ENCODE results near the gene ENPP3. TPM values are rescaled to one million over a fixed set of nuclear protein-coding genes. Genes with fewer than 3 reads are reported as not detected.

ENPP3 gene
- total RNA-seq, 1 experiment from 2014 or later = not detected

DNA sequence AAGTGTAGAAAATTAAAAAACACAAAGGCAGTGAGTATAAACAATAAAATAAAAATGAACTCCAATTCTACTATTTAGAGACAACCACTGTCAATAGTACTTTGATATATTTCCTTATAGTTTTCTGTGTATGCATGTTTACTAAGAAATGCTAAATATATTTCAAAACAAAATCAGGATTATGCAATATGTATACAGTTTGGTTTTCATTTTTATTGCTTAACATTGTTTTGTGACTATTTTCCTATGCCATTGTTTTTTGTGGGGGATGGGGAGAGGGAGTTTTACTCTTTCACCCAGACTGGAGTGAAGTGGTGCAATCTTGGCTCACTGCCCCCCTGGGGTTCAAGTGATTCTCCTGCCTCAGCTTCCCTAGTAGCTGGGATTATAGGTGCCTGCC is 44.5 kb downstream of the ENPP3 start (continued):
- TF ChIP-seq, protein P1, sequence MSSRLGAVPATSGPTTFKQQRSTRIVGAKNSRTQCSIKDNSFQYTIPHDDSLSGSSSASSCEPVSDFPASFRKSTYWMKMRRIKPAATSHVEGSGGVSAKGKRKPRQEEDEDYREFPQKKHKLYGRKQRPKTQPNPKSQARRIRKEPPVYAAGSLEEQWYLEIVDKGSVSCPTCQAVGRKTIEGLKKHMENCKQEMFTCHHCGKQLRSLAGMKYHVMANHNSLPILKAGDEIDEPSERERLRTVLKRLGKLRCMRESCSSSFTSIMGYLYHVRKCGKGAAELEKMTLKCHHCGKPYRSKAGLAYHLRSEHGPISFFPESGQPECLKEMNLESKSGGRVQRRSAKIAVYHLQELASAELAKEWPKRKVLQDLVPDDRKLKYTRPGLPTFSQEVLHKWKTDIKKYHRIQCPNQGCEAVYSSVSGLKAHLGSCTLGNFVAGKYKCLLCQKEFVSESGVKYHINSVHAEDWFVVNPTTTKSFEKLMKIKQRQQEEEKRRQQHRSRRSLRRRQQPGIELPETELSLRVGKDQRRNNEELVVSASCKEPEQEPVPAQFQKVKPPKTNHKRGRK (CRISPR knock-in tag; IDR thresholded peaks at IDR 0.05; ENCODE audit: borderline replicate concordance) = no peak
- TF ChIP-seq, protein P2, sequence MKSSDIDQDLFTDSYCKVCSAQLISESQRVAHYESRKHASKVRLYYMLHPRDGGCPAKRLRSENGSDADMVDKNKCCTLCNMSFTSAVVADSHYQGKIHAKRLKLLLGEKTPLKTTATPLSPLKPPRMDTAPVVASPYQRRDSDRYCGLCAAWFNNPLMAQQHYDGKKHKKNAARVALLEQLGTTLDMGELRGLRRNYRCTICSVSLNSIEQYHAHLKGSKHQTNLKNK (CRISPR knock-in tag; IDR thresholded peaks at IDR 0.05) = no peak
- TF ChIP-seq NR3C1 (CRISPR knock-in tag; conservative IDR thresholded peaks at IDR 0.05; ENCODE audit: low read depth) (no peak), TEAD4 (CRISPR knock-in tag; IDR thresholded peaks at IDR 0.05) (no peak), GRHL2 (CRISPR knock-in tag; IDR thresholded peaks at IDR 0.05; ENCODE audit: insufficient replicate concordance, severe bottlenecking) (no peak)
- TF ChIP-seq, protein P3, sequence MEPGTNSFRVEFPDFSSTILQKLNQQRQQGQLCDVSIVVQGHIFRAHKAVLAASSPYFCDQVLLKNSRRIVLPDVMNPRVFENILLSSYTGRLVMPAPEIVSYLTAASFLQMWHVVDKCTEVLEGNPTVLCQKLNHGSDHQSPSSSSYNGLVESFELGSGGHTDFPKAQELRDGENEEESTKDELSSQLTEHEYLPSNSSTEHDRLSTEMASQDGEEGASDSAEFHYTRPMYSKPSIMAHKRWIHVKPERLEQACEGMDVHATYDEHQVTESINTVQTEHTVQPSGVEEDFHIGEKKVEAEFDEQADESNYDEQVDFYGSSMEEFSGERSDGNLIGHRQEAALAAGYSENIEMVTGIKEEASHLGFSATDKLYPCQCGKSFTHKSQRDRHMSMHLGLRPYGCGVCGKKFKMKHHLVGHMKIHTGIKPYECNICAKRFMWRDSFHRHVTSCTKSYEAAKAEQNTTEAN (CRISPR knock-in tag; IDR thresholded peaks at IDR 0.05) = no peak

DNA sequence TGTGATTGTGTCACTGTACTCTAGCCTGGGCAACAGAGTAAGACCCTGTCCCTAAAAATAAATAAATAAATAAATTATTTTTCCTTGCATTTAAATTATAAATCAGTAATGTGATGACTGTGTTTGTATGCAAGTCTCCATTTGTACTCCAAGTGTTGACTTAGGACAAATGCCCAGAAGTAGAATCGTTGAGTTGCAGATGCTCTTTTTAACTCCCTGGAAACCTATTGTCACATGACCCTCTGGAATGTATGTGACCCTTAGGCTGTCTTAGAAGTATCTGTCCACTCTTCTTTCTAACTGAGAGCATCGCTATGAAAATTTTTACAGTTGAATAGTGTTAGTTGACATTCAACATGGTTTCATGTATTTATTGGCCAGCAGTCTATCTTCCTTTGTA is 45.3 kb downstream of the ENPP3 start:
- ChIA-PET CTCF (no interaction called here), POLR2A (no interaction called here)
- H3K4me3 Mint-ChIP-seq = no peak overlapping the region
- ATAC-seq (no peak), DNase-seq (ENCODE audit: low spot score) (no peak)
- peaks cover 16% of the 10 kb centered on the region for H3K4me1 Mint-ChIP-seq
- TF ChIP-seq FOXK1 (CRISPR knock-in tag; IDR thresholded peaks at IDR 0.05) (no peak), TCF7 (CRISPR knock-in tag; IDR thresholded peaks at IDR 0.05; ENCODE audit: low read depth) (no peak), ZNF219 (CRISPR knock-in tag; IDR thresholded peaks at IDR 0.05; ENCODE audit: borderline replicate concordance) (no peak), NR1H2 (CRISPR knock-in tag; IDR thresholded peaks at IDR 0.05) (no peak), ETV6 (CRISPR knock-in tag; IDR thresholded peaks at IDR 0.05) (no peak), GTF2I (CRISPR knock-in tag; conservative IDR thresholded peaks at IDR 0.05) (no peak)
- TF ChIP-seq, protein P4, sequence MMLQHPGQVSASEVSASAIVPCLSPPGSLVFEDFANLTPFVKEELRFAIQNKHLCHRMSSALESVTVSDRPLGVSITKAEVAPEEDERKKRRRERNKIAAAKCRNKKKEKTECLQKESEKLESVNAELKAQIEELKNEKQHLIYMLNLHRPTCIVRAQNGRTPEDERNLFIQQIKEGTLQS (CRISPR knock-in tag; conservative IDR thresholded peaks at IDR 0.05) = no peak
- TF ChIP-seq, protein P5, sequence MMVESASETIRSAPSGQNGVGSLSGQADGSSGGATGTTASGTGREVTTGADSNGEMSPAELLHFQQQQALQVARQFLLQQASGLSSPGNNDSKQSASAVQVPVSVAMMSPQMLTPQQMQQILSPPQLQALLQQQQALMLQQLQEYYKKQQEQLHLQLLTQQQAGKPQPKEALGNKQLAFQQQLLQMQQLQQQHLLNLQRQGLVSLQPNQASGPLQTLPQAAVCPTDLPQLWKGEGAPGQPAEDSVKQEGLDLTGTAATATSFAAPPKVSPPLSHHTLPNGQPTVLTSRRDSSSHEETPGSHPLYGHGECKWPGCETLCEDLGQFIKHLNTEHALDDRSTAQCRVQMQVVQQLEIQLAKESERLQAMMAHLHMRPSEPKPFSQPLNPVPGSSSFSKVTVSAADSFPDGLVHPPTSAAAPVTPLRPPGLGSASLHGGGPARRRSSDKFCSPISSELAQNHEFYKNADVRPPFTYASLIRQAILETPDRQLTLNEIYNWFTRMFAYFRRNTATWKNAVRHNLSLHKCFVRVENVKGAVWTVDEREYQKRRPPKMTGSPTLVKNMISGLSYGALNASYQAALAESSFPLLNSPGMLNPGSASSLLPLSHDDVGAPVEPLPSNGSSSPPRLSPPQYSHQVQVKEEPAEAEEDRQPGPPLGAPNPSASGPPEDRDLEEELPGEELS (CRISPR knock-in tag; IDR thresholded peaks at IDR 0.05) = no peak
- TF ChIP-seq, protein P6, sequence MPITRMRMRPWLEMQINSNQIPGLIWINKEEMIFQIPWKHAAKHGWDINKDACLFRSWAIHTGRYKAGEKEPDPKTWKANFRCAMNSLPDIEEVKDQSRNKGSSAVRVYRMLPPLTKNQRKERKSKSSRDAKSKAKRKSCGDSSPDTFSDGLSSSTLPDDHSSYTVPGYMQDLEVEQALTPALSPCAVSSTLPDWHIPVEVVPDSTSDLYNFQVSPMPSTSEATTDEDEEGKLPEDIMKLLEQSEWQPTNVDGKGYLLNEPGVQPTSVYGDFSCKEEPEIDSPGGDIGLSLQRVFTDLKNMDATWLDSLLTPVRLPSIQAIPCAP (CRISPR knock-in tag; IDR thresholded peaks at IDR 0.05) = no peak
- TF ChIP-seq, protein P2 (CRISPR knock-in tag; IDR thresholded peaks at IDR 0.05) = no peak
- TF ChIP-seq, protein P7, sequence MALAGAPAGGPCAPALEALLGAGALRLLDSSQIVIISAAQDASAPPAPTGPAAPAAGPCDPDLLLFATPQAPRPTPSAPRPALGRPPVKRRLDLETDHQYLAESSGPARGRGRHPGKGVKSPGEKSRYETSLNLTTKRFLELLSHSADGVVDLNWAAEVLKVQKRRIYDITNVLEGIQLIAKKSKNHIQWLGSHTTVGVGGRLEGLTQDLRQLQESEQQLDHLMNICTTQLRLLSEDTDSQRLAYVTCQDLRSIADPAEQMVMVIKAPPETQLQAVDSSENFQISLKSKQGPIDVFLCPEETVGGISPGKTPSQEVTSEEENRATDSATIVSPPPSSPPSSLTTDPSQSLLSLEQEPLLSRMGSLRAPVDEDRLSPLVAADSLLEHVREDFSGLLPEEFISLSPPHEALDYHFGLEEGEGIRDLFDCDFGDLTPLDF (CRISPR knock-in tag; IDR thresholded peaks at IDR 0.05) = no peak
- H3K36me3 Mint-ChIP-seq = no peaks in the 10 kb centered on the region
- H3K9me3 Mint-ChIP-seq = peaks cover 4% of the 10 kb centered on the region
- H3K27ac Mint-ChIP-seq = no peak overlapping the region
- peaks cover 13% of the 10 kb centered on the region for H3K27me3 Mint-ChIP-seq (ENCODE audit: low read depth)

Measured in WTC11 (cell line).